ENCODE results near the gene STEAP1. TPM values are rescaled to one million over a fixed set of nuclear protein-coding genes. Genes with fewer than 3 reads are reported as not detected.
A peak's percentile ranks its signal among the peaks of the same experiment; 100 is the strongest.
"Not testable (repeated sequence)": the region's sequence is repeated elsewhere in the genome, so short reads cannot be mapped to it uniquely, and the experiment has no call there.

The STEAP1 gene
- total RNA-seq, 2 experiments from 2014 or later, result 0.41 to 0.50 TPM

DNA sequence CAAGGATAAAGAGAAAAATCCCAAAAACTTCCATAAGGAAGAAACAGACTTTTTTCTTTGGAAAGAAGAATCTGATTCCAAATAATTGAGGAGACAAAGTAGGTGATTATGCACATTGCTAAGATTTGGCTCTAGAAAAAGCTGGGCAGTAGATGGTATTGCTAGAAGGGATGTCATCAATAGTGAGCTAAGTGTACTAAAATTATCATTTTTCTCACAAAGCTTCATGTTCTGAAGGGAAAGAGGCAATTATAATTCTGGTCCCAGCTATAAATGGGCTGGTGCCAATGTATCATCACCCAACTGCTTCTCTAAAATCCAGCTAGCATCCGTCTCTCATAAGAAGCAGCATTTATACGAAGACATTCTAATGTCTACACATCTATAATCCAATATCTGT, 23.9 kb downstream of the STEAP1 start:
- peaks cover 3% of the 10 kb centered on the region for H3K9me3 Mint-ChIP-seq
- CTCF ChIA-PET, result interaction anchor here (0.7 to 0.8 kb wide), 2 partner anchors 8 to 250 kb away, joined by 3 to 4 read pairs; no protein-coding TSS in a partner anchor
- POLR2A ChIA-PET, result no interaction called here
- no peak overlapping the region for H3K27ac Mint-ChIP-seq
- no peak for DNase-seq
- intact Hi-C loops (cut with micrococcal nuclease), result loop anchor here (2.0 to 10.0 kb wide), 3 partner anchors 23 to 1173 kb away; partner anchors contain the start of gene STEAP1
- peaks cover 17% of the 10 kb centered on the region for H3K4me1 Mint-ChIP-seq (ENCODE audit: low read depth)
- H3K27me3 Mint-ChIP-seq, result peaks cover under 1% of the 10 kb centered on the region
- H3K4me3 Mint-ChIP-seq, result no peak overlapping the region
- no peaks in the 10 kb centered on the region for H3K36me3 Mint-ChIP-seq

DNA sequence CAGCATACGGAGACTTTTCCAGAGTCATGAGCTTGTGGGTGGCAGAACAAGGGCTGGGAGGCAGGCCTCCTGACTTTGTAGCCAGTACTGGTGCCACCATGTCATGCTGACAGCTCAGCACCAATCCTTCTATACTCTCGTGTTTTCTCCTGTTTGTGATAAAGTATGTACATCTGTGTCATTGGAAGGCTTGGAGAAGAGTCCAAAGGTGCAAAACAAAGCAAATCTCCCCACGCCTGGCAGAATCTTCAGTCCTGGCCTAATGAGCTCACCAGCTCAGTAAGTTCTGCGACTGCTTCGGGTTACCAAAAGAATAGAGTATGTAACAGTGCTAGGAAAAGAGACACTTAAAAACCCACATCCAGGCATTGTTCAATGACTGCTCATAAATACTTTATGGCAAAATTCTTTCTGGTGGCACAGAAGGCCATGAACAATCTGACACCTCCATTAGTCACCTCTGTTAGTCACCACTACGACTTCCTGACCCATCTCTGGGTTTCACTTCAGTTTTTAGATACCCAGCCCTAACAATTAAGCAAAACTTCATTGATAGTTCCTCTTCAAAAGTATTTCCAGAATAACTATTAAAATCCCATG, 24.5 kb downstream of the STEAP1 start:
- Mint-ChIP-seq H3K36me3 (no peaks in the 10 kb centered on the region), H3K9me3 (peaks cover 3% of the 10 kb centered on the region), H3K27ac (peak overlapping the region; percentile 68), H3K27me3 (peaks cover 2% of the 10 kb centered on the region), H3K4me3 (no peak overlapping the region), H3K4me1 (ENCODE audit: low read depth) (peaks cover 17% of the 10 kb centered on the region)
- ChIA-PET POLR2A (no interaction called here), CTCF (interaction anchor here (0.7 to 0.8 kb wide), 2 partner anchors 9 to 249 kb away, joined by 3 to 4 read pairs; no protein-coding TSS in a partner anchor)
- DNase-seq, result peak; percentile 27
- intact Hi-C loops (cut with micrococcal nuclease), result loop anchor here (1.0 to 10.0 kb wide), 4 partner anchors 9 to 1174 kb away; partner anchors contain the start of gene STEAP1

GRCh38 chr7:90180011-90180585, 25.8 kb downstream of the STEAP1 start:
- Mint-ChIP-seq H3K4me3 (no peak overlapping the region), H3K36me3 (no peaks in the 10 kb centered on the region), H3K4me1 (ENCODE audit: low read depth) (peaks cover 17% of the 10 kb centered on the region), H3K9me3 (peaks cover 3% of the 10 kb centered on the region), H3K27me3 (peaks cover 4% of the 10 kb centered on the region), H3K27ac (peak overlapping the region; percentile 6)
- ChIA-PET CTCF (no interaction called here), POLR2A (no interaction called here)
- DNase-seq, result no peak
- intact Hi-C loops (cut with micrococcal nuclease), result no loop called here

- H3K27ac Mint-ChIP-seq, result peak overlapping the region; percentile 18
- no peak for DNase-seq
- peaks cover 4% of the 10 kb centered on the region for H3K27me3 Mint-ChIP-seq
- no peak overlapping the region for H3K4me3 Mint-ChIP-seq
- ChIA-PET CTCF (no interaction called here), POLR2A (no interaction called here)
- H3K9me3 Mint-ChIP-seq, result peaks cover 3% of the 10 kb centered on the region
- intact Hi-C loops (cut with micrococcal nuclease), result no loop called here
- H3K4me1 Mint-ChIP-seq (ENCODE audit: low read depth), result peaks cover 17% of the 10 kb centered on the region
- no peaks in the 10 kb centered on the region for H3K36me3 Mint-ChIP-seq
These were observed 26.4 kb downstream of the STEAP1 start for GRCh38 chr7:90180649-90181048.

DNA sequence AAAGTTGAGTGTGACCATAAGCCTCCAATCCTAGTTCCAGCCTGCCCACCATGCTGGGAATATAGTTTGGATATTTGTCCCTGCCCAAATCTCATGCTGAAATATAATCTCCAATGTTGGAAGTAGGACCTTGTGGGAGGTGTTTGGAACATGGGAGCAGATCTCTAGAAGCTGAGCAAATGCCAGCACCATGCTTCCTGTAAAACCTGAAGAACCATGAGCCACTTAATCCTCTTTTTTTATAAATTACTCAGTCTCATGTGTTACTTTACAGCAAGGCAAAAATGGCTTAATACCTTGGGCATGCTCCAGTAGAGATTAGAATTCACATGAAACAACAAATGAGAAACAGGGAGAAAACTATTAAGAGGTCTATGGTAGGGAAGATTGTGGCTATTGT, 27.2 kb downstream of the STEAP1 start:
- CTCF ChIA-PET, result no interaction called here
- no peak overlapping the region for H3K4me3 Mint-ChIP-seq
- no peaks in the 10 kb centered on the region for H3K36me3 Mint-ChIP-seq
- peaks cover 4% of the 10 kb centered on the region for H3K27me3 Mint-ChIP-seq
- H3K27ac Mint-ChIP-seq, result no peak overlapping the region
- intact Hi-C loops (cut with micrococcal nuclease), result no loop called here
- POLR2A ChIA-PET, result no interaction called here
- H3K4me1 Mint-ChIP-seq (ENCODE audit: low read depth), result peaks cover 17% of the 10 kb centered on the region
- H3K9me3 Mint-ChIP-seq, result no peaks in the 10 kb centered on the region
- no peak for DNase-seq

- H3K27me3 Mint-ChIP-seq; H3K4me1 Mint-ChIP-seq (ENCODE audit: low read depth); POLR2A ChIA-PET; H3K4me3 Mint-ChIP-seq; H3K27ac Mint-ChIP-seq; DNase-seq; H3K36me3 Mint-ChIP-seq; intact Hi-C loops (cut with micrococcal nuclease): not testable (repeated sequence)
- CTCF ChIA-PET, result interaction anchor here (0.7 kb wide), 1 partner anchor 56 kb away, joined by 3 read pairs; no protein-coding TSS in a partner anchor
- peaks cover 10% of the 10 kb centered on the region for H3K9me3 Mint-ChIP-seq
These were observed 32.0 kb downstream of the STEAP1 start for GRCh38 chr7:90186290-90186689.

DNA sequence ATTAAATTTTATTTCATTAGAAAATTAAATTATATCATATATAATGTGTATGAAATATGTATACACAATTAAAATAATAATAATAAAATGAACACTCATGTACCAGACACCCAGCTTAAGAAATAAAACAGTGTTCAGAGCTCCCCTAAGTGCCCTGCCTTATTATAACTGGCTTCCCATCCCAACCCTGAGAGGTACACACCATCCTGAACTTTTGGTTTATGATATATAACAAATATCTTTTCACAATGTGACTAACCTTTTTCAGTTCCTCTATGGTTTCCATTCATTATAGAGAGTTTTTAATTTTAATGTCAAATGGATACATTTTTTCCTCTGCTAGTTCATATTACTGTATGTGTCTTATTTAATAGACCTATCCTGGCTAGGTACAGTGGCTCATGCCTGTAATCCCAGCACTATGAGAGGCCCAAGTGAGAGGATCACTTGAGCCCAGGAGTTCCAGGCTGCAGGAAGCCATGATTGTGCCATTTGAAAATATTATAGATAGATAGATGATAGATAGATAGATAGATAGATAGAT, 33.3 kb downstream of the STEAP1 start:
- POLR2A ChIA-PET, result no interaction called here
- H3K36me3 Mint-ChIP-seq, result peaks cover 2% of the 10 kb centered on the region
- no peak overlapping the region for H3K27ac Mint-ChIP-seq
- H3K9me3 Mint-ChIP-seq, result peaks cover 23% of the 10 kb centered on the region
- no peaks in the 10 kb centered on the region for H3K4me1 Mint-ChIP-seq (ENCODE audit: low read depth)
- CTCF ChIA-PET, result interaction anchor here (1.0 kb wide), 1 partner anchor 69 kb away, joined by 4 read pairs; no protein-coding TSS in a partner anchor
- no peak for DNase-seq
- intact Hi-C loops (cut with micrococcal nuclease), result loop anchor here (1.0 kb wide), 1 partner anchor 8 kb away; no protein-coding TSS in a partner anchor
- H3K27me3 Mint-ChIP-seq, result peaks cover 4% of the 10 kb centered on the region
- H3K4me3 Mint-ChIP-seq, result no peak overlapping the region

- Mint-ChIP-seq H3K9me3 (peaks cover 29% of the 10 kb centered on the region), H3K4me3 (no peak overlapping the region), H3K4me1 (ENCODE audit: low read depth) (no peaks in the 10 kb centered on the region), H3K27me3 (peaks cover 3% of the 10 kb centered on the region), H3K27ac (no peak overlapping the region), H3K36me3 (peaks cover 2% of the 10 kb centered on the region)
- ChIA-PET POLR2A (no interaction called here), CTCF (interaction anchor here (1.0 kb wide), 1 partner anchor 69 kb away, joined by 4 read pairs; no protein-coding TSS in a partner anchor)
- no peak for DNase-seq
- intact Hi-C loops (cut with micrococcal nuclease), result no loop called here
These were observed 34.0 kb downstream of the STEAP1 start for GRCh38 chr7:90188281-90188680.

DNA sequence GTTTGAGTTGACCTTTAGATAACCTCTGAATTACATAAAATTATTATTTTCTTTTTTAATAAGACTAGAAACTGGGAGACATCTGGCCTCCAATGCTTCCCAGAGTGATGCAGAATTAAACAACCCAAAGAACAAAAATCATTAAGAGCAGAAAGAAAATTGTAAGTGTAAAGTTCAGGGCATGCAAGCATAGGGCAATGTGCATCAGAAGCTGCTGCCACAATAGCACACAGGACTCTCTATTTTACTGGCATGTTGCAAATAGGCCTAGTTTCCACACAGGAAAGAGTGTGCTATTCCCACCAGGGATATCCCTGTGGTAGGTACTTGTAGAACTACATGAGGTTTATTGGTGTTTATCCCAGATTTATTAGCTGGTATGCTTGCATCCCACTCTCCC, 36.7 kb downstream of the STEAP1 start:
- no peaks in the 10 kb centered on the region for H3K4me1 Mint-ChIP-seq (ENCODE audit: low read depth)
- peaks cover 29% of the 10 kb centered on the region for H3K9me3 Mint-ChIP-seq
- H3K27me3 Mint-ChIP-seq, result no peaks in the 10 kb centered on the region
- H3K27ac Mint-ChIP-seq, result no peak overlapping the region
- no peak for DNase-seq
- POLR2A ChIA-PET, result no interaction called here
- CTCF ChIA-PET, result no interaction called here
- H3K36me3 Mint-ChIP-seq, result peaks cover 2% of the 10 kb centered on the region
- no peak overlapping the region for H3K4me3 Mint-ChIP-seq
- intact Hi-C loops (cut with micrococcal nuclease), result no loop called here

- no peak overlapping the region for H3K27ac Mint-ChIP-seq
- ChIA-PET CTCF (no interaction called here), POLR2A (no interaction called here)
- H3K4me1 Mint-ChIP-seq (ENCODE audit: low read depth), result no peaks in the 10 kb centered on the region
- H3K36me3 Mint-ChIP-seq, result peaks cover 2% of the 10 kb centered on the region
- peaks cover 29% of the 10 kb centered on the region for H3K9me3 Mint-ChIP-seq
- no peak for DNase-seq
- H3K27me3 Mint-ChIP-seq, result no peaks in the 10 kb centered on the region
- intact Hi-C loops (cut with micrococcal nuclease), result no loop called here
- H3K4me3 Mint-ChIP-seq, result no peak overlapping the region
These were observed 37.4 kb downstream of the STEAP1 start for GRCh38 chr7:90191648-90192047.

- CTCF ChIA-PET, result interaction anchor here (0.9 kb wide), 1 partner anchor 106 kb away, joined by 3 read pairs; no protein-coding TSS in a partner anchor
- intact Hi-C loops (cut with micrococcal nuclease), result no loop called here
- Mint-ChIP-seq H3K27ac (no peak overlapping the region), H3K9me3 (peaks cover 29% of the 10 kb centered on the region), H3K4me1 (ENCODE audit: low read depth) (no peaks in the 10 kb centered on the region), H3K36me3 (peaks cover 2% of the 10 kb centered on the region), H3K4me3 (no peak overlapping the region), H3K27me3 (no peaks in the 10 kb centered on the region)
- DNase-seq, result no peak
- POLR2A ChIA-PET, result no interaction called here
These were observed 38.8 kb downstream of the STEAP1 start for GRCh38 chr7:90192876-90193750.
